IPS-15b (cell line): ENCODE results near the gene AMBP.

Experiments used
- H3K27me3 ChIP-seq: one replicate; pipeline ENCODE4 v1.6.1; 2013; ENCODE audit warnings: low read length; ENCODE audit not compliant: control insufficient read depth, insufficient read depth
- H3K36me3 ChIP-seq: one replicate; pipeline ENCODE4 v1.6.1; 2013; ENCODE audit warnings: low read length; ENCODE audit not compliant: control insufficient read depth, insufficient read depth
- H3K4me1 ChIP-seq: one replicate; pipeline ENCODE4 v1.6.1; 2013; ENCODE audit warnings: mild to moderate bottlenecking, low read length; ENCODE audit not compliant: control insufficient read depth, insufficient read depth
- H3K4me3 ChIP-seq: one replicate; pipeline ENCODE4 v1.5.1; 2013; ENCODE audit warnings: low read depth, low read length
- H3K9ac ChIP-seq: one replicate; pipeline ENCODE4 v1.6.1; 2013; ENCODE audit warnings: low read depth, mild to moderate bottlenecking, low read length
- H3K9me3 ChIP-seq: one replicate; pipeline ENCODE4 v1.6.1; 2013; ENCODE audit warnings: mild to moderate bottlenecking, low read length; ENCODE audit not compliant: control insufficient read depth, insufficient read depth

The AMBP gene

GRCh38 chr9:114078021-114078780, at the start of gene AMBP:
TSS of gene AMBP (minus strand) at chr9:114078300. CDS start at chr9:114078209, 91 bp downstream.
- H3K9ac ChIP-seq, result no peak within 1 kb of the TSS
- no peaks in the 10 kb centered on the region for H3K9me3 ChIP-seq
- no peaks in the 10 kb centered on the region for H3K4me1 ChIP-seq
- no peak within 1 kb of the TSS for H3K4me3 ChIP-seq
- no peaks in the 10 kb centered on the region for H3K36me3 ChIP-seq
- H3K27me3 ChIP-seq, result no peaks in the 10 kb centered on the region

GRCh38 chr9:114126247-114127060, 48.4 kb upstream of the AMBP start:
- Histone ChIP-seq H3K4me3 (no peak overlapping the region), H3K9me3 (no peaks in the 10 kb centered on the region), H3K9ac (no peak overlapping the region), H3K4me1 (no peaks in the 10 kb centered on the region), H3K36me3 (no peaks in the 10 kb centered on the region), H3K27me3 (no peaks in the 10 kb centered on the region)

- Histone ChIP-seq H3K4me3 (no peak overlapping the region), H3K4me1 (no peaks in the 10 kb centered on the region), H3K36me3 (no peaks in the 10 kb centered on the region), H3K9ac (no peak overlapping the region), H3K9me3 (no peaks in the 10 kb centered on the region), H3K27me3 (no peaks in the 10 kb centered on the region)
These were observed 47.4 kb upstream of the AMBP start for GRCh38 chr9:114125476-114126013.

- Histone ChIP-seq H3K36me3 (no peaks in the 10 kb centered on the region), H3K4me3 (no peak overlapping the region), H3K9me3 (no peaks in the 10 kb centered on the region), H3K4me1 (no peaks in the 10 kb centered on the region), H3K9ac (no peak overlapping the region), H3K27me3 (no peaks in the 10 kb centered on the region)
These were observed 46.8 kb upstream of the AMBP start for GRCh38 chr9:114124666-114125475.

- Histone ChIP-seq H3K36me3 (no peaks in the 10 kb centered on the region), H3K4me1 (no peaks in the 10 kb centered on the region), H3K4me3 (no peak overlapping the region), H3K27me3 (no peaks in the 10 kb centered on the region), H3K9ac (no peak overlapping the region), H3K9me3 (no peaks in the 10 kb centered on the region)
These were observed 46.0 kb upstream of the AMBP start for GRCh38 chr9:114124138-114124537.

- no peaks in the 10 kb centered on the region for H3K9me3 ChIP-seq
- no peaks in the 10 kb centered on the region for H3K36me3 ChIP-seq
- H3K4me1 ChIP-seq, result no peaks in the 10 kb centered on the region
- H3K9ac ChIP-seq, result no peak overlapping the region
- H3K4me3 ChIP-seq, result no peak overlapping the region
- no peaks in the 10 kb centered on the region for H3K27me3 ChIP-seq
These were observed 45.2 kb upstream of the AMBP start for GRCh38 chr9:114123031-114123977.

- Histone ChIP-seq H3K9me3 (no peaks in the 10 kb centered on the region), H3K27me3 (no peaks in the 10 kb centered on the region), H3K36me3 (no peaks in the 10 kb centered on the region), H3K4me3 (no peak overlapping the region), H3K4me1 (no peaks in the 10 kb centered on the region), H3K9ac (no peak overlapping the region)
These were observed 44.3 kb upstream of the AMBP start for GRCh38 chr9:114122136-114123027.

- Histone ChIP-seq H3K9ac (no peak overlapping the region), H3K27me3 (no peaks in the 10 kb centered on the region), H3K9me3 (no peaks in the 10 kb centered on the region), H3K4me1 (no peaks in the 10 kb centered on the region), H3K36me3 (no peaks in the 10 kb centered on the region), H3K4me3 (no peak overlapping the region)
These were observed 43.4 kb upstream of the AMBP start for GRCh38 chr9:114121227-114122135.

- Histone ChIP-seq H3K27me3 (no peaks in the 10 kb centered on the region), H3K9ac (no peak overlapping the region), H3K4me1 (no peaks in the 10 kb centered on the region), H3K9me3 (no peaks in the 10 kb centered on the region), H3K4me3 (no peak overlapping the region), H3K36me3 (no peaks in the 10 kb centered on the region)
These were observed 42.3 kb upstream of the AMBP start for GRCh38 chr9:114120192-114121014.
